Trophoblast cell (in vitro differentiated cells and primary cell): ENCODE results near the gene SEMA7A.

Experiments
- DNase-seq, 2 donors: peaks; one replicate each; pipeline ENCODE4 v3.0.0-alpha.2; 2016
- H2AFZ ChIP-seq: 2 replicates; pipeline ENCODE4 v1.6.1; 2013; ENCODE audit warnings: low read length, moderate library complexity, mild to moderate bottlenecking; ENCODE audit not compliant: insufficient read depth, poor library complexity
- H2AK5ac ChIP-seq: 2 replicates; pipeline ENCODE4 v1.6.1; 2013; ENCODE audit warnings: mild to moderate bottlenecking, low read length
- H2BK120ac ChIP-seq: 2 replicates; pipeline ENCODE4 v1.6.1; 2013; ENCODE audit warnings: low read length, mild to moderate bottlenecking, moderate library complexity; ENCODE audit not compliant: insufficient read depth, poor library complexity
- H2BK12ac ChIP-seq: 2 replicates; pipeline ENCODE4 v1.6.1; 2013; ENCODE audit warnings: mild to moderate bottlenecking, low read length, moderate library complexity
- H2BK5ac ChIP-seq: 2 replicates; pipeline ENCODE4 v1.6.1; 2013; ENCODE audit warnings: low read length, low read depth, moderate library complexity, mild to moderate bottlenecking; ENCODE audit not compliant: poor library complexity
- H3K14ac ChIP-seq: 2 replicates; pipeline ENCODE4 v1.6.1; 2013; ENCODE audit warnings: mild to moderate bottlenecking, low read length
- H3K18ac ChIP-seq: 2 replicates; pipeline ENCODE4 v1.6.1; 2013; ENCODE audit warnings: mild to moderate bottlenecking, low read length
- H3K23ac ChIP-seq: 2 replicates; pipeline ENCODE4 v1.6.1; 2013; ENCODE audit warnings: low read length
- H3K27ac ChIP-seq: 2 replicates; pipeline ENCODE4 v1.5.1; 2013; ENCODE audit warnings: low read depth, mild to moderate bottlenecking, inconsistent platforms, low read length, moderate library complexity
- H3K27me3 ChIP-seq: 2 replicates; pipeline ENCODE4 v1.6.1; 2013; ENCODE audit warnings: inconsistent platforms, mild to moderate bottlenecking, low read length, moderate library complexity; ENCODE audit not compliant: insufficient read depth
- H3K36me3 ChIP-seq, 2 experiments: 1 replicate in 1 of 2; 2 replicates in 1 of 2; pipeline ENCODE4 v1.6.1; 2013; ENCODE audit warnings: low read length in 2 of 2, mild to moderate bottlenecking in 2 of 2, moderate library complexity in 1 of 2; ENCODE audit not compliant: insufficient read depth in 2 of 2, control insufficient read depth in 1 of 2
- H3K4ac ChIP-seq: 2 replicates; pipeline ENCODE4 v1.6.1; 2013; ENCODE audit warnings: low read depth, mild to moderate bottlenecking, low read length, moderate library complexity
- H3K4me1 ChIP-seq, 2 experiments: 1 replicate in 1 of 2; 2 replicates in 1 of 2; pipeline ENCODE4 v1.6.1; 2013; ENCODE audit warnings: low read length in 2 of 2, mild to moderate bottlenecking in 2 of 2, moderate library complexity in 1 of 2; ENCODE audit not compliant: insufficient read depth in 2 of 2, control insufficient read depth in 1 of 2
- H3K4me2 ChIP-seq: 2 replicates; pipeline ENCODE4 v1.6.1; 2013; ENCODE audit warnings: inconsistent platforms, mild to moderate bottlenecking, low read length, moderate library complexity
- H3K4me3 ChIP-seq: 2 replicates; pipeline ENCODE4 v1.5.1; 2013; ENCODE audit warnings: mild to moderate bottlenecking, low read depth, low read length, inconsistent platforms
- H3K79me1 ChIP-seq: one replicate; pipeline ENCODE4 v1.6.1; 2013; ENCODE audit warnings: low read length
- H3K79me2 ChIP-seq: 2 replicates; pipeline ENCODE4 v1.6.1; 2013; ENCODE audit warnings: low read length, mild to moderate bottlenecking; ENCODE audit not compliant: control insufficient read depth, insufficient read depth, poor library complexity
- H3K9ac ChIP-seq: 2 replicates; pipeline ENCODE4 v1.6.1; 2013; ENCODE audit warnings: mild to moderate bottlenecking, low read length
- H3K9me3 ChIP-seq: 2 replicates; pipeline ENCODE4 v1.6.1; 2013; ENCODE audit warnings: low read depth, mild to moderate bottlenecking, control low read depth, inconsistent platforms, low read length; ENCODE audit not compliant: insufficient read depth
- H4K12ac ChIP-seq: 2 replicates; pipeline ENCODE4 v1.6.1; 2013; ENCODE audit warnings: low read depth, mild to moderate bottlenecking, low read length, moderate library complexity
- H4K8ac ChIP-seq: 2 replicates; pipeline ENCODE4 v1.6.1; 2013; ENCODE audit warnings: low read depth, mild to moderate bottlenecking, low read length, moderate library complexity
- H4K91ac ChIP-seq: one replicate; pipeline ENCODE4 v1.6.1; 2013; ENCODE audit warnings: low read depth, mild to moderate bottlenecking, low read length, moderate library complexity
- WGBS: extraction: QIAGEN DNeasy Blood & Tissue Kit; methylation state at CpG from one replicate; pipeline ENCODE4 v1.1.7; 2013; ENCODE audit warnings: missing lambda C conversion rate; ENCODE audit not compliant: insufficient read length, insufficient coverage; ENCODE audit errors: extremely low coverage; 5-methylcytosine and 5-hydroxymethylcytosine counted together

Gene SEMA7A

DNA sequence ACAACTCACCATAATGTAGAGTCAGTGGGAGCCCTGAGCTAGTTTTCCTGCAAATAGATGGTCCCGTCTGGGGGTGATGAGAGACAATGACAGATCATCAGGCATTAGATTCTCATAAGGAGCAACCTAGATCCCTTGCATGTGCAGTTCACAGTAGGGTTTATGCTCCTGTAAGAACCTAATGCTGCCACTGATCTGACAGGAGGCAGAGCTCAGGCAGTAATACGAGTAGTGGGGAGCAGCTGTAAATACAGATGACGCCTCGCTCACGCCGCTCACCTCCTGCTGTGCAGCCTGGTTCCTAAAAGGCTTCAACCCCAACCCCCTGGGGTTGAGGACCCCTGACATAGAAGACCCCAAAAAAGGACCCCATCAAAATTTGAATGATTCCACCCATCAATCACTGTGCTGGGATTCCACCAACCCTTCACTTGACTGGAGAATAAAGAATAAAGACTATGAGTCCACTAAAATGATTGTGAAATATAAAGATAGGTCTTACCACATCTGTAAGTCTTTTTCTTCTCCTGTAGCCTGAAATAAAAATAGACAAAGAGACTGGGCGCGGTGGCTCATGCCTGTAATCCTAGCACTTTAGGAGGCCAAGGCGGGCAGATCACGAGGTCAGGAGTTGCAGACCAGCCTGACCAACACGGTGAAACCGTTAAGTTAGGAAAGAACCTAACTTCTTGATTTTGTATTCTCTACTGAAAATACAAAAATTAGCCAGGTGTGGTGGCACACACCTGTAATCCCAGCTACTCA, 37.1 kb upstream of the SEMA7A start:
- Histone ChIP-seq H3K36me3 (peaks cover 6 to 9% of the 10 kb centered on the region in 2 experiments), H2AK5ac (no peak overlapping the region), H3K9me3 (no peaks in the 10 kb centered on the region), H3K4ac (no peak overlapping the region), H3K18ac (no peak overlapping the region), H2BK5ac (no peak overlapping the region), H4K8ac (no peak overlapping the region), H3K79me2 (no peaks in the 10 kb centered on the region), H2BK120ac (no peak overlapping the region), H3K79me1 (no peaks in the 10 kb centered on the region), H3K14ac (no peak overlapping the region), H3K9ac (no peak overlapping the region), H3K23ac (no peak overlapping the region), H3K27ac (no peak overlapping the region), H3K4me2 (no peak overlapping the region), H4K91ac (no peak overlapping the region), H4K12ac (no peak overlapping the region), H3K27me3 (no peaks in the 10 kb centered on the region), H3K4me3 (no peak overlapping the region), H2AFZ (no peak overlapping the region), H3K4me1 (no peaks in the 10 kb centered on the region), H2BK12ac (no peak overlapping the region)
- no CpG with 5 or more reads among the region's 12 CpGs for WGBS
- no peak for DNase-seq

DNA sequence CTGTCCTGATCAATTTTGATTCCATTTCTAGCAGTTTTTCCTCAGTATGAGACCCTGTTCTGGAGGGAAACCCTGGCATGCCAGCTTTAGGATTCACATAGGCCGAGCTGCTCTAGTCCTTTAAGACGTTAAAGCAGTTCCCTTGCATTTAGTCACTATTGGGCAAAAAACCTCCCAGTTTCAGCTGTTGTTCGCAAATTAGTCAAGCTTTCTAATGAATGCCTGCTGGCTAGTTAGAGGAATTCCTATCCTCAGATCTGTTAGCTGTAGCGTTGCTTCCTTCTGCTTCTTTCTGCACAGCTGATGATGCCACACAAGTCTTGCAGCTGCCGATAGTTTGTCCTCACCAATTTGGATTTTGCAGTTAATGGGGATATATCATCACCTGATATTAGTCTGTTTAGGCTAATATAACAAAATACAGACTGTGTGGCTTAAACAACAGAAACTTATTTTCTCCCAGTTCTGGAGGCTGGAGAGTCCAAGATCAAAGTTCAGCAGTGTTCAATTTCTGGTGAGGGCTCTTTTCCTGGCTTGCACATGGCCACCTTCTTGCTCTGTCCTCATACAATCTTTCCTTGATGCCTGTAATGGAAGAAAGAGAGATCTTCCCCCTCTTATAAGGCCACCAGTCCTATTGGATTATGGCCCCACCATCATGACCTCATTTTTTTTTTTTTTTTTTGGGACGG, 34.7 kb upstream of the SEMA7A start:
- Histone ChIP-seq H2BK120ac (no peak overlapping the region), H3K4me2 (no peak overlapping the region), H3K4me3 (no peak overlapping the region), H2BK5ac (no peak overlapping the region), H4K12ac (no peak overlapping the region), H3K4me1 (no peaks in the 10 kb centered on the region), H3K9ac (no peak overlapping the region), H3K79me2 (no peaks in the 10 kb centered on the region), H3K18ac (no peak overlapping the region), H3K9me3 (no peaks in the 10 kb centered on the region), H3K36me3 (peaks cover 6 to 9% of the 10 kb centered on the region in 2 experiments), H3K27me3 (no peaks in the 10 kb centered on the region), H4K8ac (no peak overlapping the region), H2BK12ac (no peak overlapping the region), H2AFZ (no peak overlapping the region), H3K4ac (no peak overlapping the region), H2AK5ac (no peak overlapping the region), H4K91ac (no peak overlapping the region), H3K79me1 (no peaks in the 10 kb centered on the region), H3K27ac (no peak overlapping the region), H3K23ac (no peak overlapping the region), H3K14ac (no peak overlapping the region)
- WGBS: no CpG with 5 or more reads among the region's 6 CpGs
- DNase-seq: no peak

DNA sequence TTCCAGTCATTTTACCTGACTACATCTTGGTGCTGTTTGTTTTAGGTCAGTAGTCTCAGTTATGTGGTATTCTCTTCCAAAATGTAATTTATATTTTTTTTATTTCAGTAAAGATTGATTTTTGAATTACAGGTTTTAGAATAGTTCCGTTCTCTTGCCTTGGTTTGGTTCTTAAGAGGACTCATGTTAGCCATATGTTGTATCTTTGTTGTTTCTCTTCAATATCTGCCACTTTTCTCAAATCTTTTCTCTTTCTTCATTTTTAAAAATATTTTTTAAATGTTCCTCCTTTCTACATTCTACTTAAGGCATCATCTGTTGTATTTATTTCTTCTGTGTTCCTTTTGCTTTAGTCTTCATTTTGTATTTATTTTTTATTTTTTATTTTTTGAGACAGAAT, 32.8 kb upstream of the SEMA7A start:
- Histone ChIP-seq H3K23ac (no peak overlapping the region), H2AK5ac (no peak overlapping the region), H3K9ac (no peak overlapping the region), H2BK120ac (no peak overlapping the region), H3K27ac (no peak overlapping the region), H3K9me3 (no peaks in the 10 kb centered on the region), H4K12ac (no peak overlapping the region), H2BK5ac (no peak overlapping the region), H3K79me2 (no peaks in the 10 kb centered on the region), H3K4ac (no peak overlapping the region), H2BK12ac (no peak overlapping the region), H3K36me3 (peaks cover 3 to 7% of the 10 kb centered on the region in 2 experiments), H3K18ac (no peak overlapping the region), H3K4me1 (peaks cover 0 to 3% of the 10 kb centered on the region in 2 experiments), H3K4me2 (no peak overlapping the region), H4K91ac (no peak overlapping the region), H3K4me3 (no peak overlapping the region), H3K79me1 (no peaks in the 10 kb centered on the region), H3K27me3 (no peaks in the 10 kb centered on the region), H4K8ac (no peak overlapping the region), H3K14ac (no peak overlapping the region), H2AFZ (no peak overlapping the region)
- WGBS: no CpG with 5 or more reads among the region's 1 CpG
- DNase-seq: no peak

DNA sequence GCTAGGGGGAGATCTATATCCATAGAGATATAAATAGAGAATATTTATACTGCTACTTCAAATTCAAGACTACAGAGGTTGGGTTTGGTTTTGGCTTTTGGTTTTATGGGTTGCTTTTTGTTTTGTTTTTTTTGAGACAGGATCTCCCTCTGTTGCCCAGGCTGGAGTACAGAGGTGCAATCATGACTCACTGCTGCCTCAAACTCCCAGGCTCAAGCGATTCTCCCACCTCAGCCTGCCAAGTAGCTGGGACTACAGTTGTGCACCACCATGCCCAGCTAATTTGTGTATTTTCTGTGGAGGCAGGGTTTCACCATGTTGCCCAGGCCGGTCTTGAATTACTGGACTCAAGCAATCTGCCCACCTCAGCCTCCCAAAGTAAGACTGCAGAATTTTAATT, 31.1 kb upstream of the SEMA7A start:
- H3K4me2 ChIP-seq: no peak overlapping the region
- peaks cover 5% of the 10 kb centered on the region for H3K79me2 ChIP-seq
- H3K18ac ChIP-seq: no peak overlapping the region
- H3K14ac ChIP-seq: no peak overlapping the region
- no peak overlapping the region for H2AK5ac ChIP-seq
- H4K12ac ChIP-seq: no peak overlapping the region
- no peak overlapping the region for H3K27ac ChIP-seq
- no peak overlapping the region for H3K9ac ChIP-seq
- H3K36me3 ChIP-seq: peaks cover 3 to 5% of the 10 kb centered on the region in 2 experiments
- H2AFZ ChIP-seq: no peak overlapping the region
- H2BK120ac ChIP-seq: no peak overlapping the region
- no peak for DNase-seq
- no peak overlapping the region for H2BK12ac ChIP-seq
- no peak overlapping the region for H4K91ac ChIP-seq
- no peaks in the 10 kb centered on the region for H3K27me3 ChIP-seq
- H3K23ac ChIP-seq: no peak overlapping the region
- no peak overlapping the region for H3K4ac ChIP-seq
- H4K8ac ChIP-seq: no peak overlapping the region
- H3K4me3 ChIP-seq: no peak overlapping the region
- no peak overlapping the region for H2BK5ac ChIP-seq
- peaks cover 6% of the 10 kb centered on the region for H3K79me1 ChIP-seq
- peaks cover 0 to 3% of the 10 kb centered on the region in 2 experiments for H3K4me1 ChIP-seq
- H3K9me3 ChIP-seq: no peaks in the 10 kb centered on the region
- WGBS: no CpG with 5 or more reads among the region's 2 CpGs
